ENCODE data around the gene MIER1.

DNA sequence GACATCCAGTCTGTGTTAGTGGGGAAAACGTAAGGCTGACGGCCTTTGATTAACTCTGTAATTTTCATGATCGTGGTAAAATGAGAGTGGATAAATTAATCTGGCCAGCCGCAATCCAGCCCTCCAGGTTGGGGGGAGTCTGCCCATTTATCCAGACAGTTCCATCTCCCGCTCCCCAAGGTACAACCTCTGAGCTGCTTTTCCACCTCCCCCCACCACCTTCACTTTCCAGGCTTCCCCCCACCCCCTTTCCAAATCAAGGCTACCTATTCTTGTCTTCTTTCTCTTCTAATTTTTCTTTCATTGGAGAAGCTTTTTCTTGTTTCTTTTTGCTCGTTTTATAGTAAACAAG is 6.0 kb downstream of the MIER1 start:
- TF ChIP-seq, protein P1, sequence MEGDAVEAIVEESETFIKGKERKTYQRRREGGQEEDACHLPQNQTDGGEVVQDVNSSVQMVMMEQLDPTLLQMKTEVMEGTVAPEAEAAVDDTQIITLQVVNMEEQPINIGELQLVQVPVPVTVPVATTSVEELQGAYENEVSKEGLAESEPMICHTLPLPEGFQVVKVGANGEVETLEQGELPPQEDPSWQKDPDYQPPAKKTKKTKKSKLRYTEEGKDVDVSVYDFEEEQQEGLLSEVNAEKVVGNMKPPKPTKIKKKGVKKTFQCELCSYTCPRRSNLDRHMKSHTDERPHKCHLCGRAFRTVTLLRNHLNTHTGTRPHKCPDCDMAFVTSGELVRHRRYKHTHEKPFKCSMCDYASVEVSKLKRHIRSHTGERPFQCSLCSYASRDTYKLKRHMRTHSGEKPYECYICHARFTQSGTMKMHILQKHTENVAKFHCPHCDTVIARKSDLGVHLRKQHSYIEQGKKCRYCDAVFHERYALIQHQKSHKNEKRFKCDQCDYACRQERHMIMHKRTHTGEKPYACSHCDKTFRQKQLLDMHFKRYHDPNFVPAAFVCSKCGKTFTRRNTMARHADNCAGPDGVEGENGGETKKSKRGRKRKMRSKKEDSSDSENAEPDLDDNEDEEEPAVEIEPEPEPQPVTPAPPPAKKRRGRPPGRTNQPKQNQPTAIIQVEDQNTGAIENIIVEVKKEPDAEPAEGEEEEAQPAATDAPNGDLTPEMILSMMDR (IDR thresholded peaks at IDR 0.05) = no peak
- no peak for TF ChIP-seq EZH2 (IDR thresholded peaks at IDR 0.05)

Measured in neural progenitor cell (in vitro differentiated cells).